Measurements from ENCODE around the gene SPATA31C2.

DNA sequence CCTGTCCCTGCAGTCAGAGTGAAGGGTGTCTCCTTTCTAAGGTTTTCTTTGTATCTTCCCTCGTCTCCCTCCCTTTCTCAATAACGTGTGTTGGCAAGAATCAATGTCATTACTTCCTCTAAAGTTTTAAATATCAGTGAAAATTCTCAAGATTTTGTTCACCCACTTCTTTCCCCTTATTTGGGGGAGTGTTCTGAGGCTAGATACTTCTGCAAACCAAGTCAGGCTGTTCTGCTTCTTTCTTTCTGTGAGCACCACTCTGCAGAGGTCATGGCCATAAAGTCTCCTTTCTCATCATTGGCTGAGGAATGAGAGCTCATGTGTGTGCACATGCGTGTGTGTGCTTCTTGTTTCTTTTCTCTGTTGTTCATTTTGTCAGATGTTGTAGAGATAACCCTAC is 26.6 kb upstream of the SPATA31C2 start:
- TF ChIP-seq POLR2AphosphoS5 (IDR thresholded peaks at IDR 0.05) (no peak), EP300 (IDR thresholded peaks at IDR 0.05) (no peak)
- TF ChIP-seq, protein P1, sequence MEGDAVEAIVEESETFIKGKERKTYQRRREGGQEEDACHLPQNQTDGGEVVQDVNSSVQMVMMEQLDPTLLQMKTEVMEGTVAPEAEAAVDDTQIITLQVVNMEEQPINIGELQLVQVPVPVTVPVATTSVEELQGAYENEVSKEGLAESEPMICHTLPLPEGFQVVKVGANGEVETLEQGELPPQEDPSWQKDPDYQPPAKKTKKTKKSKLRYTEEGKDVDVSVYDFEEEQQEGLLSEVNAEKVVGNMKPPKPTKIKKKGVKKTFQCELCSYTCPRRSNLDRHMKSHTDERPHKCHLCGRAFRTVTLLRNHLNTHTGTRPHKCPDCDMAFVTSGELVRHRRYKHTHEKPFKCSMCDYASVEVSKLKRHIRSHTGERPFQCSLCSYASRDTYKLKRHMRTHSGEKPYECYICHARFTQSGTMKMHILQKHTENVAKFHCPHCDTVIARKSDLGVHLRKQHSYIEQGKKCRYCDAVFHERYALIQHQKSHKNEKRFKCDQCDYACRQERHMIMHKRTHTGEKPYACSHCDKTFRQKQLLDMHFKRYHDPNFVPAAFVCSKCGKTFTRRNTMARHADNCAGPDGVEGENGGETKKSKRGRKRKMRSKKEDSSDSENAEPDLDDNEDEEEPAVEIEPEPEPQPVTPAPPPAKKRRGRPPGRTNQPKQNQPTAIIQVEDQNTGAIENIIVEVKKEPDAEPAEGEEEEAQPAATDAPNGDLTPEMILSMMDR (IDR thresholded peaks at IDR 0.05): no peak

Measured in esophagus muscularis mucosa (tissue), 4 donors.